Endothelial cell of umbilical vein (primary cell): Measurements from ENCODE around the gene BNC2. TPM values are rescaled to one million over a fixed set of nuclear protein-coding genes. Genes with fewer than 3 reads are reported as not detected.

Experiments
- BruUV-seq: library from RNA; stranded (reverse); fragments of 400-500 nt; replicated peaks from 2 replicates; lab custom pipeline; 2021; lab: Mats Ljungman, UMichigan
- CTCF ChIA-PET: fragments of 300-600, 350-600 bp; sonication (Branson Sonifier 250); formaldehyde crosslinking; loops from one replicate; lab custom pipeline; 2021; ENCODE audit warnings: antibody characterized with exemption, inconsistent platforms; lab: Charles Lee
- POLR2A ChIA-PET: fragments of 300-600, 350-600 bp; sonication (Branson Sonifier 250); formaldehyde crosslinking; loops from one replicate; lab custom pipeline; 2021; ENCODE audit warnings: antibody characterized with exemption, inconsistent platforms; lab: Charles Lee
- DNase-seq: peaks from one replicate; pipeline ENCODE4 v3.0.0-alpha.2; 2011; ENCODE audit warnings: low read depth, low spot score
- FAIRE-seq: peaks from 2 replicates; lab custom pipeline; 2011; peaks lifted over from hg19 to GRCh38; lab: Jason Lieb, UNC
- H2AFZ ChIP-seq: 2 replicates; pipeline ENCODE4 v1.6.0; 2012; ENCODE audit warnings: low read depth, low read length, control low read depth, inconsistent platforms
- H3K27ac ChIP-seq: 2 replicates; pipeline ENCODE4 v1.5.1; 2011; ENCODE audit warnings: low read depth, mild to moderate bottlenecking, control low read depth, low read length, moderate library complexity; ENCODE audit not compliant: insufficient read depth
- H3K27me3 ChIP-seq, 2 experiments: 2 replicates each; pipeline versions ENCODE4 v1.6.0 to v1.6.1; 2011; ENCODE audit warnings: low read length in 2 of 2, mixed read lengths in 1 of 2; ENCODE audit not compliant: control insufficient read depth in 2 of 2, insufficient read depth in 2 of 2
- H3K36me3 ChIP-seq, 2 experiments: 2 replicates in 1 of 2; 3 replicates in 1 of 2; pipeline ENCODE4 v1.5.1; 2011; ENCODE audit warnings: low read length in 2 of 2, mild to moderate bottlenecking in 1 of 2, moderate library complexity in 1 of 2; ENCODE audit not compliant: control insufficient read depth in 2 of 2, insufficient read depth in 2 of 2; ENCODE audit errors: extremely low read depth in 1 of 2
- H3K4me1 ChIP-seq: 3 replicates; pipeline ENCODE4 v1.5.1; 2011; ENCODE audit warnings: mild to moderate bottlenecking, low read length; ENCODE audit not compliant: control insufficient read depth, insufficient read depth; ENCODE audit errors: extremely low read depth
- H3K4me2 ChIP-seq: 2 replicates; pipeline ENCODE4 v1.6.1; 2011; ENCODE audit warnings: low read length, control low read depth, mixed read lengths; ENCODE audit not compliant: insufficient read depth
- H3K4me3 ChIP-seq, 3 experiments: fragments of 200-600 bp in 1 of 3; sonication (generic), shearing (Covaris generic) in 1 of 3; replicated peaks in 1 of 3; 2 replicates each; pipeline ENCODE4 v1.5.1; 2011 to 2016; ENCODE audit warnings: control low read depth in 3 of 3, low read length in 3 of 3, mild to moderate bottlenecking in 2 of 3, inconsistent platforms in 1 of 3, low read depth in 1 of 3, moderate library complexity in 1 of 3; ENCODE audit not compliant: insufficient read depth in 1 of 3
- H3K79me2 ChIP-seq: 2 replicates; pipeline ENCODE4 v1.6.0; 2012; ENCODE audit warnings: low read length, inconsistent platforms; ENCODE audit not compliant: control insufficient read depth, insufficient read depth
- H3K9ac ChIP-seq: replicated peaks from 2 replicates; pipeline ENCODE3; 2011; ENCODE audit warnings: low read length, control low read depth; ENCODE audit not compliant: insufficient read depth; ENCODE audit errors: extremely low read depth
- H3K9me1 ChIP-seq: replicated peaks from 3 replicates; pipeline ENCODE4 v1.6.0; 2011; ENCODE audit warnings: mild to moderate bottlenecking, low read length; ENCODE audit not compliant: control insufficient read depth, insufficient read depth; ENCODE audit errors: extremely low read depth
- H3K9me3 ChIP-seq: replicated peaks from 2 replicates; pipeline ENCODE4 v1.5.1; 2012; ENCODE audit warnings: low read length, inconsistent platforms; ENCODE audit not compliant: control insufficient read depth, insufficient read depth
- H4K20me1 ChIP-seq: replicated peaks from 2 replicates; pipeline ENCODE3; 2011; ENCODE audit warnings: mild to moderate bottlenecking, low read length; ENCODE audit not compliant: control insufficient read depth, insufficient read depth; ENCODE audit errors: extremely low read depth
- EZH2 ChIP-seq: IDR thresholded peaks from 2 replicates; pipeline ENCODE4 v1.6.1; 2012; ENCODE audit warnings: borderline replicate concordance, low read depth, mild to moderate bottlenecking, moderate library complexity, low read length, inconsistent platforms; ENCODE audit not compliant: severe bottlenecking
- FOS ChIP-seq: IDR thresholded peaks from 2 replicates; pipeline ENCODE4 v1.6.1; 2011; ENCODE audit warnings: mild to moderate bottlenecking, low read length, moderate library complexity, borderline replicate concordance; ENCODE audit not compliant: insufficient read depth
- GATA2 ChIP-seq: IDR thresholded peaks from 2 replicates; pipeline ENCODE4 v1.7.0; 2011; ENCODE audit warnings: low read depth, mild to moderate bottlenecking, moderate library complexity, mixed read lengths, low read length; ENCODE audit not compliant: insufficient read length, insufficient read depth
- JUN ChIP-seq: IDR thresholded peaks from 2 replicates; pipeline ENCODE4 v1.6.1; 2011; ENCODE audit warnings: borderline replicate concordance, low read depth; ENCODE audit not compliant: insufficient read length, insufficient read depth
- MYC ChIP-seq: IDR thresholded peaks from one replicate; pipeline ENCODE4 v1.6.1; 2011; ENCODE audit warnings: mild to moderate bottlenecking, low read depth, low read length
- POLR2A ChIP-seq: IDR thresholded peaks from 2 replicates; pipeline ENCODE4 v1.6.1; 2012; ENCODE audit warnings: low read depth, mild to moderate bottlenecking, control low read depth, low read length
- POLR2AphosphoS5 ChIP-seq: IDR thresholded peaks from 2 replicates; pipeline ENCODE4 v1.6.1; 2012; ENCODE audit warnings: low read depth, mild to moderate bottlenecking, control low read depth, low read length, moderate library complexity; ENCODE audit not compliant: insufficient read depth
- dilution Hi-C: fragments of 300-500 bp; cut with MboI; formaldehyde crosslinking; loops from one replicate; pipeline ENCODE4 v1.15.0; 2019; ENCODE audit warnings: low sequenced_read_pairs; ENCODE audit not compliant: extremely low pct_ligation_motif_present
- intact Hi-C: fragments of 100-400 bp; cut with micrococcal nuclease; formaldehyde crosslinking; loops from one replicate; pipeline ENCODE4 v1.10.0; 2022
- polyA plus RNA-seq, 4 experiments: library from polyadenylated mRNA; depleted of rRNA in 3 of 4; stranded (reverse) in 3 of 4; unstranded in 1 of 4; fragments of >200 nt; gene quantifications; 2 replicates each; pipeline versions ENCODE4 v1.2.1 to v1.2.3, GENCODE V29; 2011 to 2012; ENCODE audit warnings: missing spikeins in 1 of 4
- total RNA-seq: library from RNA; stranded (reverse); gene quantifications from 2 replicates; pipeline ENCODE4 v1.2.3, GENCODE V29; 2021
- TF ChIP-seq, protein P1 (sequence below), 2 donors: IDR thresholded peaks; 1 replicate in 1 of 2; 2 replicates in 1 of 2; pipeline ENCODE4 v1.5.1; 2011; ENCODE audit warnings: low read length in 2 of 2, mild to moderate bottlenecking in 2 of 2, moderate library complexity in 2 of 2, control low read depth in 1 of 2, inconsistent platforms in 1 of 2, low read depth in 1 of 2; ENCODE audit not compliant: insufficient read depth in 1 of 2; ENCODE audit errors: extremely low read depth in 1 of 2
- TF ChIP-seq, protein P2 (sequence below): IDR thresholded peaks from 2 replicates; pipeline ENCODE4 v1.6.1; 2011; ENCODE audit not compliant: insufficient read depth, insufficient read length

BNC2 gene
- total and polyA plus RNA-seq, 2 donors (not counting 3 experiments of a cell fraction or from before 2014, with no cell fraction given) = 12.1 to 34.3 TPM

DNA sequence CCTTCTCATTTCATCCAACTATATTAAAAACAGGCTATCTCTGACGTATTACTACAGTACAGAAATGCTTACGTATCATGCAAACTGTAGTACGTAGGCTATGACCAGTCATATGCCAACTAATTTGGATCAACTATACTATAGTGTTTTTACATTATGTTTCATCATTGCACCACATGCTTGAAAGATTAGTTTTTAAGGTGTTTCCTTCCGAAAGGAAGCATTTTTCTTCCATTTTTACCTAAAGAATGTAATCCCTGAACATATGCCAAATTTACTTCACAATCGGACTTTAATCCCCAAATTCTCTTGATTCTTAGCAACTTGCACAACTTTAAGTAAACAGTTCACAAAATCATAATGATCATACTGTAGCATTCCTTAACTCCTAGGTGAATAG is 153.9 kb downstream of the BNC2 start:
- BruUV-seq = no TSS peak
- dilution Hi-C loops (no loop called here), intact Hi-C loops (no loop called here)
- ChIA-PET POLR2A (no interaction called here), CTCF (interaction anchor here (1.9 to 2.1 kb wide), 2 partner anchors 8 to 10 kb away, joined by 4 to 6 read pairs; no protein-coding TSS in a partner anchor)
- no peaks in the 10 kb centered on the region for H3K27me3 ChIP-seq
- H3K27ac ChIP-seq = no peak overlapping the region
- no peak overlapping the region for H3K9ac ChIP-seq
- DNase-seq = no peak
- H3K36me3 ChIP-seq = no peaks in the 10 kb centered on the region
- TF ChIP-seq EZH2 (no peak), MYC (no peak), FOS (no peak), JUN (no peak), POLR2AphosphoS5 (no peak), GATA2 (no peak), POLR2A (no peak)
- TF ChIP-seq, protein P1, sequence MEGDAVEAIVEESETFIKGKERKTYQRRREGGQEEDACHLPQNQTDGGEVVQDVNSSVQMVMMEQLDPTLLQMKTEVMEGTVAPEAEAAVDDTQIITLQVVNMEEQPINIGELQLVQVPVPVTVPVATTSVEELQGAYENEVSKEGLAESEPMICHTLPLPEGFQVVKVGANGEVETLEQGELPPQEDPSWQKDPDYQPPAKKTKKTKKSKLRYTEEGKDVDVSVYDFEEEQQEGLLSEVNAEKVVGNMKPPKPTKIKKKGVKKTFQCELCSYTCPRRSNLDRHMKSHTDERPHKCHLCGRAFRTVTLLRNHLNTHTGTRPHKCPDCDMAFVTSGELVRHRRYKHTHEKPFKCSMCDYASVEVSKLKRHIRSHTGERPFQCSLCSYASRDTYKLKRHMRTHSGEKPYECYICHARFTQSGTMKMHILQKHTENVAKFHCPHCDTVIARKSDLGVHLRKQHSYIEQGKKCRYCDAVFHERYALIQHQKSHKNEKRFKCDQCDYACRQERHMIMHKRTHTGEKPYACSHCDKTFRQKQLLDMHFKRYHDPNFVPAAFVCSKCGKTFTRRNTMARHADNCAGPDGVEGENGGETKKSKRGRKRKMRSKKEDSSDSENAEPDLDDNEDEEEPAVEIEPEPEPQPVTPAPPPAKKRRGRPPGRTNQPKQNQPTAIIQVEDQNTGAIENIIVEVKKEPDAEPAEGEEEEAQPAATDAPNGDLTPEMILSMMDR (IDR thresholded peaks at IDR 0.05; ENCODE audit: extremely low read depth in 1 of 2, insufficient read depth in 1 of 2, low read depth in 1 of 2, low read length in 2 of 2) = no peak
- TF ChIP-seq, protein P2, sequence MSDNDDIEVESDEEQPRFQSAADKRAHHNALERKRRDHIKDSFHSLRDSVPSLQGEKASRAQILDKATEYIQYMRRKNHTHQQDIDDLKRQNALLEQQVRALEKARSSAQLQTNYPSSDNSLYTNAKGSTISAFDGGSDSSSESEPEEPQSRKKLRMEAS = no peak
- H2AFZ ChIP-seq = no peak overlapping the region
- H3K9me1 ChIP-seq = no peaks in the 10 kb centered on the region
- no peaks in the 10 kb centered on the region for H4K20me1 ChIP-seq
- H3K4me3 ChIP-seq = no peak overlapping the region
- H3K9me3 ChIP-seq = no peaks in the 10 kb centered on the region
- peaks cover 25% of the 10 kb centered on the region for H3K4me1 ChIP-seq
- H3K79me2 ChIP-seq = no peaks in the 10 kb centered on the region
- FAIRE-seq = no peak
- no peak overlapping the region for H3K4me2 ChIP-seq
